Esophagus muscularis mucosa (tissue), 3 donors: Measurements from ENCODE around the gene ALPK3.

Experiments
- CTCF ChIP-seq, 3 experiments: fragments of 200-600 bp in 2 of 3; fragments of 450-650 bp in 1 of 3; sonication (generic) in 2 of 3; IDR thresholded peaks; one replicate each; pipeline ENCODE4 v1.5.1; 2017 to 2019; ENCODE audit warnings: antibody characterized with exemption in 3 of 3, mild to moderate bottlenecking in 2 of 3, moderate library complexity in 1 of 3
- POLR2AphosphoS5 ChIP-seq, 2 donors: sonication (generic); formaldehyde crosslinking; IDR thresholded peaks; one replicate each; pipeline ENCODE4 v1.6.1; 2017; ENCODE audit warnings: antibody characterized with exemption in 2 of 2

- TF ChIP-seq CTCF (IDR thresholded peaks at IDR 0.05) (no peak), POLR2AphosphoS5 (IDR thresholded peaks at IDR 0.05) (no peak)
Observed at GRCh38 chr15:84811151-84811550, 6.0 kb upstream of the ALPK3 start.
